ENCODE results near the gene RAB42. TPM values are rescaled to one million over a fixed set of nuclear protein-coding genes. Genes with fewer than 3 reads are reported as not detected.

The RAB42 gene
- total and polyA plus RNA-seq, 7 donors, result 0.68 to 19.0 (median 3.2) TPM

GRCh38 chr1:28640766-28641165, 48.7 kb downstream of the RAB42 start:
- H3K27ac ChIP-seq, result no peak overlapping the region
- H3K27me3 ChIP-seq, result no peaks in the 10 kb centered on the region
- H3K4me1 ChIP-seq, result peaks cover 0 to 32% (median 28%) of the 10 kb centered on the region in 4 donors
- H3K36me3 ChIP-seq, result no peaks in the 10 kb centered on the region
- DNase-seq, result no peak
- no peak for TF ChIP-seq POLR2AphosphoS5 (IDR thresholded peaks at IDR 0.05)
- no peak for TF ChIP-seq CTCF (IDR thresholded peaks at IDR 0.05)
- TF ChIP-seq EP300 (IDR thresholded peaks at IDR 0.05), result no peak
- no peaks in the 10 kb centered on the region for H3K9me3 ChIP-seq
- H3K4me3 ChIP-seq, result no peak overlapping the region
- intact Hi-C loops (cut with DNase I), result loop anchor here (5.0 to 10.0 kb wide), 3 partner anchors 58 to 544 kb away; partner anchors contain the start of gene SRSF4
- WGBS, 2 donors, result 91 to 94% methylated on average over 1 of the region's 1 CpG

GRCh38 chr1:28642056-28642846, 50.2 kb downstream of the RAB42 start:
- no peaks in the 10 kb centered on the region for H3K9me3 ChIP-seq
- TF ChIP-seq CTCF (IDR thresholded peaks at IDR 0.05) (no peak), POLR2A (IDR thresholded peaks at IDR 0.05) (no peak), POLR2AphosphoS5 (IDR thresholded peaks at IDR 0.05) (no peak), EP300 (IDR thresholded peaks at IDR 0.05) (no peak)
- no peaks in the 10 kb centered on the region for H3K27me3 ChIP-seq
- H3K27ac ChIP-seq, result peak overlapping the region; percentile 85 to 95 (median 92)
- intact Hi-C loops (cut with DNase I), result loop anchor here (2.0 to 10.0 kb wide), 5 partner anchors 27 to 543 kb away; partner anchors contain the start of genes GMEB1, SRSF4 and YTHDF2
- no peaks in the 10 kb centered on the region for H3K36me3 ChIP-seq
- peaks cover 0 to 34% (median 28%) of the 10 kb centered on the region in 4 donors for H3K4me1 ChIP-seq
- no peak for DNase-seq
- 0 to 1% methylated on average over 26 of the region's 26 CpGs for WGBS, 2 donors
- H3K4me3 ChIP-seq, result peak overlapping the region; percentile 68 to 79 (median 70)

- Histone ChIP-seq H3K27ac (peak within 1 kb of the TSS; percentile 85 to 95 (median 92)), H3K36me3 (no peaks in the 10 kb centered on the region), H3K4me1 (peaks cover 0 to 41% (median 36%) of the 10 kb centered on the region in 4 donors), H3K9me3 (no peaks in the 10 kb centered on the region), H3K4me3 (peak within 1 kb of the TSS; percentile 68 to 79 (median 70)), H3K27me3 (no peaks in the 10 kb centered on the region)
- DNase-seq, result peak; percentile 95
- 0 to 1% methylated on average over 49 of the region's 49 CpGs for WGBS, 2 donors
- TF ChIP-seq EP300 (IDR thresholded peaks at IDR 0.05) (no peak), POLR2A (IDR thresholded peaks at IDR 0.05) (peak; percentile 94 to 95), CTCF (IDR thresholded peaks at IDR 0.05) (peak in 2 of 4 experiments; percentile 23 to 45), POLR2AphosphoS5 (IDR thresholded peaks at IDR 0.05) (peak; percentile 88 to 97 (median 96))
- intact Hi-C loops (cut with DNase I), result loop anchor here (2.0 to 10.0 kb wide), 5 partner anchors 26 to 542 kb away; partner anchors contain the start of genes GMEB1, SRSF4 and YTHDF2
Measured at GRCh38 chr1:28642847-28643635, 51.0 kb downstream of the RAB42 start, which contains the start of gene TAF12. Gene TAF12, minus strand, starts transcription at chr1:28643067. Its CDS starts 20,986 bp downstream, at chr1:28622081.

- Histone ChIP-seq H3K4me1 (peaks cover 0 to 48% (median 39%) of the 10 kb centered on the region in 4 donors), H3K4me3 (peak overlapping the region in 1 of 4 donors; percentile 68), H3K27ac (peak overlapping the region; percentile 85 to 95 (median 92)), H3K9me3 (no peaks in the 10 kb centered on the region), H3K27me3 (no peaks in the 10 kb centered on the region), H3K36me3 (no peaks in the 10 kb centered on the region)
- WGBS, 2 donors, result 81 to 97% methylated on average over 3 of the region's 3 CpGs
- intact Hi-C loops (cut with DNase I), result loop anchor here (5.0 to 10.0 kb wide), 3 partner anchors 62 to 540 kb away; partner anchors contain the start of gene SRSF4
- TF ChIP-seq POLR2A (IDR thresholded peaks at IDR 0.05) (no peak), EP300 (IDR thresholded peaks at IDR 0.05) (no peak), CTCF (IDR thresholded peaks at IDR 0.05) (no peak), POLR2AphosphoS5 (IDR thresholded peaks at IDR 0.05) (no peak)
- DNase-seq, result no peak
Measured at GRCh38 chr1:28644494-28644893, 52.4 kb downstream of the RAB42 start.

Small RNA genes lying within 50 kb of the gene (small RNA-seq; reads per million reads assigned to genes)
- gene SNORA16A, result 0 reads per million in 3 donors
- 0 reads per million in 3 donors for gene SNORA44
- gene SNORA61, result 0 reads per million in 3 donors
- 35,865 to 60,304 (median 36,677) reads per million in 3 donors for gene SNORD99

Other genes with a start within 250 kb of the RAB42 start
- gene PHACTR4, start 222.5 kb upstream of the RAB42 start, total RNA-seq, result 10 to 100 TPM; 35.2 to 57.4 (median 38.4) TPM
- 10 to 100 TPM; 21.6 to 31.9 (median 24.4) TPM for gene PHACTR4, start 222.5 kb upstream of the RAB42 start, polyA plus RNA-seq
- gene RCC1, start 86.2 kb upstream of the RAB42 start, total RNA-seq, result 10 to 100 TPM in 3 of 4 donors, 1 to 10 TPM in 1; 8.9 to 18.8 (median 10.8) TPM
- gene RCC1, start 86.2 kb upstream of the RAB42 start, polyA plus RNA-seq, result 10 to 100 TPM; 25.2 to 64.2 (median 26.8) TPM
- 10 to 100 TPM; 20.0 to 36.5 (median 29.9) TPM for gene TRNAU1AP, start 39.2 kb upstream of the RAB42 start, total RNA-seq
- 10 to 100 TPM; 14.1 to 27.6 (median 19.5) TPM for gene TRNAU1AP, start 39.2 kb upstream of the RAB42 start, polyA plus RNA-seq
- gene TAF12, start 50.8 kb downstream of the RAB42 start, total RNA-seq, result 10 to 100 TPM; 16.8 to 27.5 (median 20.1) TPM
- 10 to 100 TPM; 19.2 to 21.0 (median 20.4) TPM for gene TAF12, start 50.8 kb downstream of the RAB42 start, polyA plus RNA-seq
- gene RNU11, start 56.3 kb downstream of the RAB42 start, total RNA-seq, result not detected
- not detected for gene RNU11, start 56.3 kb downstream of the RAB42 start, polyA plus RNA-seq
- 1 to 10 TPM; 6.1 to 7.3 (median 6.8) TPM for gene GMEB1, start 76.5 kb downstream of the RAB42 start, total RNA-seq
- gene GMEB1, start 76.5 kb downstream of the RAB42 start, polyA plus RNA-seq, result 1 to 10 TPM; 3.7 to 8.9 (median 6.0) TPM
- 10 to 100 TPM; 37.9 to 47.0 (median 42.7) TPM for gene YTHDF2, start 144.7 kb downstream of the RAB42 start, total RNA-seq
- gene YTHDF2, start 144.7 kb downstream of the RAB42 start, polyA plus RNA-seq, result 10 to 100 TPM; 27.0 to 40.5 (median 31.2) TPM
- 1 to 10 TPM in 1 of 4 donors, under 1 TPM in 3; under 0.01 to 1.8 (median 0.69) TPM for gene OPRD1, start 219.9 kb downstream of the RAB42 start, total RNA-seq
- gene OPRD1, start 219.9 kb downstream of the RAB42 start, polyA plus RNA-seq, result under 1 TPM in 2 of 3 donors, not detected in 1; under 0.01 to 0.31 TPM